GM23248 (cell line): ENCODE results near the gene VWA5B2.

Experiments
- EZH2 ChIP-seq: fragments of 200-600 bp; sonication (generic); IDR thresholded peaks from 2 replicates; pipeline ENCODE4 v1.6.1; 2018; ENCODE audit warnings: antibody characterized with exemption, mild to moderate bottlenecking; ENCODE audit not compliant: insufficient read depth, poor library complexity, severe bottlenecking
- EZH2phosphoT487 ChIP-seq: fragments of 200-600 bp; sonication (generic); IDR thresholded peaks from 2 replicates; pipeline ENCODE4 v1.6.1; 2018; ENCODE audit warnings: antibody characterized with exemption, moderate library complexity, mild to moderate bottlenecking, low read depth; ENCODE audit not compliant: insufficient read depth

GRCh38 chr3:184259878-184260723, 30.7 kb downstream of the VWA5B2 start:
- no peak for TF ChIP-seq EZH2
- no peak for TF ChIP-seq EZH2phosphoT487
